ENCODE measurements around the gene WDR89.
"Not testable (repeated sequence)": the region's sequence is repeated elsewhere in the genome, so short reads cannot be mapped to it uniquely, and the experiment has no call there.

The WDR89 gene

GRCh38 chr14:63598807-63599206 is 42.9 kb downstream of the WDR89 start:
- Histone ChIP-seq H3K27me3 (ENCODE audit: control insufficient read depth in 3 of 3, insufficient read depth in 3 of 3, low read depth in 1 of 3, low read length in 3 of 3) (no peaks in the 10 kb centered on the region), H3K4ac (ENCODE audit: low read length) (no peak overlapping the region), H3K14ac (ENCODE audit: low read length) (no peak overlapping the region), H3K9me3 (replicated peaks in 1 of 2; ENCODE audit: control insufficient read depth in 2 of 2, insufficient read depth in 1 of 2, low read depth in 1 of 2, low read length in 2 of 2) (peaks cover 17 to 46% of the 10 kb centered on the region in 2 donors), H3K18ac (ENCODE audit: low read length) (no peak overlapping the region), H2BK120ac (ENCODE audit: low read depth, low read length) (no peak overlapping the region), H2AK5ac (ENCODE audit: low read depth, low read length) (no peak overlapping the region), H3K23ac (ENCODE audit: low read depth, low read length, poor library complexity) (no peak overlapping the region), H2BK15ac (ENCODE audit: low read length) (no peak overlapping the region), H3K4me1 (ENCODE audit: control insufficient read depth in 2 of 2, insufficient read depth in 1 of 2, low read depth in 1 of 2, low read length in 2 of 2) (no peaks in the 10 kb centered on the region), H4K91ac (ENCODE audit: low read depth, low read length, poor library complexity) (no peak overlapping the region), H2AFZ (ENCODE audit: low read length) (no peak overlapping the region), H3K4me2 (ENCODE audit: insufficient read depth, low read length, poor library complexity, severe bottlenecking) (no peak overlapping the region), H2BK5ac (ENCODE audit: low read length) (no peak overlapping the region), H2BK12ac (ENCODE audit: low read length) (no peak overlapping the region), H3K4me3 (ENCODE audit: low read length in 2 of 2) (no peak overlapping the region), H3K79me1 (ENCODE audit: low read depth, low read length) (no peaks in the 10 kb centered on the region), H3K27ac (replicated peaks; ENCODE audit: low read length) (no peak overlapping the region), H3K9ac (ENCODE audit: low read depth, low read length, poor library complexity) (no peak overlapping the region), H4K8ac (ENCODE audit: low read depth, low read length) (no peak overlapping the region), H3K36me3 (replicated peaks in 1 of 2; ENCODE audit: control insufficient read depth in 2 of 2, insufficient read depth in 2 of 2, low read length in 2 of 2) (peaks cover 11 to 71% of the 10 kb centered on the region in 2 donors)
- WGBS, 2 donors (ENCODE audit: extremely low coverage in 2 of 2, insufficient read length in 2 of 2, insufficient replicate concordance in 1 of 2), result no CpG with 5 or more reads among the region's 4 CpGs
- DNase-seq (ENCODE audit: low spot score), result no peak

- Histone ChIP-seq H3K18ac (ENCODE audit: low read length) (no peak overlapping the region), H3K27ac (replicated peaks; ENCODE audit: low read length) (no peak overlapping the region), H2AK5ac (ENCODE audit: low read depth, low read length) (no peak overlapping the region), H3K4me1 (ENCODE audit: control insufficient read depth in 2 of 2, insufficient read depth in 1 of 2, low read depth in 1 of 2, low read length in 2 of 2) (no peaks in the 10 kb centered on the region), H3K27me3 (ENCODE audit: control insufficient read depth in 3 of 3, insufficient read depth in 3 of 3, low read depth in 1 of 3, low read length in 3 of 3) (no peaks in the 10 kb centered on the region), H2BK5ac (ENCODE audit: low read length) (no peak overlapping the region), H3K36me3 (replicated peaks in 1 of 2; ENCODE audit: control insufficient read depth in 2 of 2, insufficient read depth in 2 of 2, low read length in 2 of 2) (peaks cover 8 to 60% of the 10 kb centered on the region in 2 donors), H2BK12ac (ENCODE audit: low read length) (no peak overlapping the region), H3K9me3 (replicated peaks in 1 of 2; ENCODE audit: control insufficient read depth in 2 of 2, insufficient read depth in 1 of 2, low read depth in 1 of 2, low read length in 2 of 2) (peaks cover 19 to 50% of the 10 kb centered on the region in 2 donors), H3K4ac (ENCODE audit: low read length) (no peak overlapping the region), H2AFZ (ENCODE audit: low read length) (no peak overlapping the region), H3K14ac (ENCODE audit: low read length) (no peak overlapping the region), H3K23ac (ENCODE audit: low read depth, low read length, poor library complexity) (no peak overlapping the region), H2BK15ac (ENCODE audit: low read length) (no peak overlapping the region), H3K79me1 (ENCODE audit: low read depth, low read length) (no peaks in the 10 kb centered on the region), H4K91ac (ENCODE audit: low read depth, low read length, poor library complexity) (no peak overlapping the region), H3K4me3 (ENCODE audit: low read length in 2 of 2) (no peak overlapping the region), H4K8ac (ENCODE audit: low read depth, low read length) (no peak overlapping the region), H2BK120ac (ENCODE audit: low read depth, low read length) (no peak overlapping the region), H3K4me2 (ENCODE audit: insufficient read depth, low read length, poor library complexity, severe bottlenecking) (no peak overlapping the region), H3K9ac (ENCODE audit: low read depth, low read length, poor library complexity) (no peak overlapping the region)
- DNase-seq (ENCODE audit: low spot score), result no peak
- no CpG with 5 or more reads among the region's 4 CpGs for WGBS, 2 donors (ENCODE audit: extremely low coverage in 2 of 2, insufficient read length in 2 of 2, insufficient replicate concordance in 1 of 2)
Measured at GRCh38 chr14:63596998-63597658, 44.5 kb downstream of the WDR89 start.

GRCh38 chr14:63594455-63595372 is 47.0 kb downstream of the WDR89 start:
- Histone ChIP-seq H2BK12ac (ENCODE audit: low read length) (no peak overlapping the region), H3K27me3 (ENCODE audit: control insufficient read depth in 3 of 3, insufficient read depth in 3 of 3, low read depth in 1 of 3, low read length in 3 of 3) (no peaks in the 10 kb centered on the region), H4K8ac (ENCODE audit: low read depth, low read length) (no peak overlapping the region), H2BK15ac (ENCODE audit: low read length) (no peak overlapping the region), H3K18ac (ENCODE audit: low read length) (no peak overlapping the region), H3K4me2 (ENCODE audit: insufficient read depth, low read length, poor library complexity, severe bottlenecking) (no peak overlapping the region), H3K4ac (ENCODE audit: low read length) (no peak overlapping the region), H3K4me1 (ENCODE audit: control insufficient read depth in 2 of 2, insufficient read depth in 1 of 2, low read depth in 1 of 2, low read length in 2 of 2) (no peaks in the 10 kb centered on the region), H4K91ac (ENCODE audit: low read depth, low read length, poor library complexity) (peak overlapping the region; percentile 38), H2BK5ac (ENCODE audit: low read length) (no peak overlapping the region), H2BK120ac (ENCODE audit: low read depth, low read length) (no peak overlapping the region), H3K23ac (ENCODE audit: low read depth, low read length, poor library complexity) (peak overlapping the region; percentile 10), H3K9ac (ENCODE audit: low read depth, low read length, poor library complexity) (peak overlapping the region; percentile 30), H3K79me1 (ENCODE audit: low read depth, low read length) (no peaks in the 10 kb centered on the region), H2AK5ac (ENCODE audit: low read depth, low read length) (no peak overlapping the region), H3K9me3 (replicated peaks in 1 of 2; ENCODE audit: control insufficient read depth in 2 of 2, insufficient read depth in 1 of 2, low read depth in 1 of 2, low read length in 2 of 2) (peaks cover 19 to 49% of the 10 kb centered on the region in 2 donors), H3K36me3 (replicated peaks in 1 of 2; ENCODE audit: control insufficient read depth in 2 of 2, insufficient read depth in 2 of 2, low read length in 2 of 2) (peaks cover 6 to 38% of the 10 kb centered on the region in 2 donors), H3K4me3 (ENCODE audit: low read length in 2 of 2) (no peak overlapping the region), H2AFZ (ENCODE audit: low read length) (no peak overlapping the region), H3K14ac (ENCODE audit: low read length) (no peak overlapping the region), H3K27ac (replicated peaks; ENCODE audit: low read length) (no peak overlapping the region)
- no peak for DNase-seq (ENCODE audit: low spot score)
- WGBS, 2 donors (ENCODE audit: extremely low coverage in 2 of 2, insufficient read length in 2 of 2, insufficient replicate concordance in 1 of 2), result no CpG with 5 or more reads among the region's 53 CpGs

- not testable (repeated sequence) for DNase-seq (ENCODE audit: low spot score); H3K4ac ChIP-seq (ENCODE audit: low read length); H4K8ac ChIP-seq (ENCODE audit: low read depth, low read length); H3K18ac ChIP-seq (ENCODE audit: low read length); H2BK15ac ChIP-seq (ENCODE audit: low read length); H3K4me2 ChIP-seq (ENCODE audit: insufficient read depth, low read length, poor library complexity, severe bottlenecking); H4K91ac ChIP-seq (ENCODE audit: low read depth, low read length, poor library complexity); H3K36me3 ChIP-seq (replicated peaks in 1 of 2; ENCODE audit: control insufficient read depth in 2 of 2, insufficient read depth in 2 of 2, low read length in 2 of 2); H3K9ac ChIP-seq (ENCODE audit: low read depth, low read length, poor library complexity); H2AFZ ChIP-seq (ENCODE audit: low read length); H2BK120ac ChIP-seq (ENCODE audit: low read depth, low read length); H2BK5ac ChIP-seq (ENCODE audit: low read length); H3K27ac ChIP-seq (replicated peaks; ENCODE audit: low read length); H3K4me3 ChIP-seq (ENCODE audit: low read length in 2 of 2); H3K9me3 ChIP-seq (replicated peaks in 1 of 2; ENCODE audit: control insufficient read depth in 2 of 2, insufficient read depth in 1 of 2, low read depth in 1 of 2, low read length in 2 of 2); H3K4me1 ChIP-seq (ENCODE audit: control insufficient read depth in 2 of 2, insufficient read depth in 1 of 2, low read depth in 1 of 2, low read length in 2 of 2); H3K14ac ChIP-seq (ENCODE audit: low read length); H3K23ac ChIP-seq (ENCODE audit: low read depth, low read length, poor library complexity); H2AK5ac ChIP-seq (ENCODE audit: low read depth, low read length); H2BK12ac ChIP-seq (ENCODE audit: low read length); H3K79me1 ChIP-seq (ENCODE audit: low read depth, low read length); H3K27me3 ChIP-seq (ENCODE audit: control insufficient read depth in 3 of 3, insufficient read depth in 3 of 3, low read depth in 1 of 3, low read length in 3 of 3)
- no CpG with 5 or more reads among the region's 8 CpGs for WGBS, 2 donors (ENCODE audit: extremely low coverage in 2 of 2, insufficient read length in 2 of 2, insufficient replicate concordance in 1 of 2)
Measured at GRCh38 chr14:63583046-63583445, 58.6 kb downstream of the WDR89 start.
